HepG2 (cell line): ENCODE results near the gene GPC6. TPM values are rescaled to one million over a fixed set of nuclear protein-coding genes. Genes with fewer than 3 reads are reported as not detected.

Experiments used
- ARID5B ChIP-seq: IDR thresholded peaks from 2 replicates; pipeline ENCODE4 v1.4.0; 2020; ENCODE audit warnings: mild to moderate bottlenecking, missing genetic modification reagents
- BCL6 ChIP-seq: IDR thresholded peaks from 2 replicates; pipeline ENCODE4 v1.6.1; 2016; ENCODE audit warnings: missing genetic modification reagents, missing compliant biosample characterization
- CENPT ChIP-seq: sonication (generic); formaldehyde crosslinking; IDR thresholded peaks from 2 replicates; pipeline ENCODE4 v1.8.0; 2022; ENCODE audit warnings: low read depth, mild to moderate bottlenecking, moderate library complexity, missing genetic modification reagents
- DBP ChIP-seq: sonication (generic); formaldehyde crosslinking; IDR thresholded peaks from 2 replicates; pipeline ENCODE4 v1.4.0; 2020; ENCODE audit warnings: missing genetic modification reagents; ENCODE audit errors: not compliant biosample characterization
- ELF1 ChIP-seq: sonication (generic); formaldehyde crosslinking; IDR thresholded peaks from 2 replicates; pipeline ENCODE4 v1.4.0; 2020; ENCODE audit warnings: missing genetic modification reagents
- GABPB1 ChIP-seq: IDR thresholded peaks from 2 replicates; pipeline ENCODE4 v1.6.1; 2016; ENCODE audit warnings: mild to moderate bottlenecking, missing genetic modification reagents, moderate library complexity, missing compliant biosample characterization
- KAT2B ChIP-seq: fragments of 150-350 bp; IDR thresholded peaks from 2 replicates; pipeline ENCODE4 v1.6.1; 2014; ENCODE audit warnings: low read depth, low read length, borderline replicate concordance
- KMT2B ChIP-seq: IDR thresholded peaks from 2 replicates; pipeline ENCODE4 v1.6.1; 2016; ENCODE audit warnings: missing genetic modification reagents, missing compliant biosample characterization
- NCOA2 ChIP-seq: sonication (generic); formaldehyde crosslinking; IDR thresholded peaks from 2 replicates; pipeline ENCODE4 v1.8.0; 2022; ENCODE audit warnings: inconsistent platforms
- PAXIP1 ChIP-seq: sonication (generic); formaldehyde crosslinking; conservative IDR thresholded peaks from 2 replicates; pipeline ENCODE4 v1.4.0; 2020; ENCODE audit warnings: mild to moderate bottlenecking, missing genetic modification reagents, moderate library complexity
- SOX13 ChIP-seq, 3 experiments: fragments of 450-650 bp in 1 of 3; sonication (generic) in 1 of 3; formaldehyde crosslinking in 1 of 3; IDR thresholded peaks in 2 of 3; conservative IDR thresholded peaks in 1 of 3; 2 replicates each; pipeline versions ENCODE4 v1.5.0 to v1.6.1; 2016 to 2020; ENCODE audit warnings: antibody characterized with exemption in 1 of 3, mild to moderate bottlenecking in 1 of 3, missing compliant biosample characterization in 1 of 3, missing genetic modification reagents in 1 of 3, moderate library complexity in 1 of 3
- SOX6 ChIP-seq, 2 experiments: fragments of 450-650 bp in 1 of 2; sonication (generic) in 1 of 2; formaldehyde crosslinking in 1 of 2; IDR thresholded peaks; 2 replicates each; pipeline versions ENCODE4 v1.4.0 to v1.6.1; 2017 to 2020; ENCODE audit warnings: antibody characterized with exemption in 1 of 2, mild to moderate bottlenecking in 1 of 2, missing genetic modification reagents in 1 of 2
- ZBTB7A ChIP-seq: sonication (generic); formaldehyde crosslinking; IDR thresholded peaks from 2 replicates; pipeline ENCODE4 v1.8.0; 2022; ENCODE audit warnings: mild to moderate bottlenecking, missing genetic modification reagents
- ZNF619 ChIP-seq: sonication (generic); formaldehyde crosslinking; IDR thresholded peaks from 2 replicates; pipeline ENCODE4 v1.4.0; 2020; ENCODE audit warnings: mild to moderate bottlenecking, missing genetic modification reagents
- ZNF782 ChIP-seq: sonication (generic); formaldehyde crosslinking; IDR thresholded peaks from 2 replicates; pipeline ENCODE4 v1.4.0; 2020; ENCODE audit warnings: missing genetic modification reagents, mild to moderate bottlenecking, borderline replicate concordance
- ZXDC ChIP-seq: sonication (generic); formaldehyde crosslinking; IDR thresholded peaks from 2 replicates; pipeline ENCODE4 v1.5.0; 2020; ENCODE audit warnings: mild to moderate bottlenecking, missing genetic modification reagents
- polyA plus RNA-seq, 8 experiments: library from polyadenylated mRNA; depleted of rRNA in 3 of 8; stranded (reverse) in 7 of 8; unstranded in 1 of 8; fragments of >200 nt; fragmentation: Illumina TruSeq in 4 of 8; extraction: Trizol in 4 of 8; gene quantifications; 2 replicates each; pipeline versions ENCODE4 v1.2.1 to v1.2.3, GENCODE V29; 2011 to 2016; ENCODE audit warnings: low read depth in 4 of 8, missing spikeins in 1 of 8, mixed read lengths in 1 of 8; ENCODE audit not compliant: insufficient read depth in 1 of 8
- total RNA-seq, 5 experiments: library from RNA; depleted of rRNA; stranded (reverse); fragments of >200 nt; fragmentation: Illumina TruSeq; extraction: Trizol; gene quantifications; 2 replicates each; pipeline ENCODE4 v1.2.3, GENCODE V29; 2016; ENCODE audit warnings: low read depth in 1 of 5

Gene GPC6
- total and polyA plus RNA-seq, 2 of the 13 experiments (the other 11 are each of a cell fraction or from before 2014, with no cell fraction given) = 24.5 to 33.9 TPM

- TF ChIP-seq ARID5B (CRISPR knock-in tag) (peak; percentile 59), KMT2B (no peak), DBP (CRISPR knock-in tag) (no peak), ZNF782 (CRISPR knock-in tag) (no peak), ZNF619 (CRISPR knock-in tag) (no peak), ZBTB7A (CRISPR knock-in tag) (no peak), ELF1 (no peak), NCOA2 (CRISPR knock-in tag) (no peak), GABPB1 (CRISPR knock-in tag) (no peak), KAT2B (no peak), SOX13 (IDR thresholded peaks at IDR 0.05) (no peak), SOX13 (CRISPR knock-in tag; conservative IDR thresholded peaks at IDR 0.05 in 1 of 2, IDR thresholded peaks at IDR 0.05 in 1 of 2) (peak in 1 of 2 experiments; percentile 67; a peak in 2 of 4 replicates), ZXDC (CRISPR knock-in tag) (no peak), SOX6 (IDR thresholded peaks at IDR 0.05) (no peak), SOX6 (CRISPR knock-in tag; IDR thresholded peaks at IDR 0.05) (peak; percentile 56; the same call in 1 of the 2 replicates), BCL6 (no peak), PAXIP1 (CRISPR knock-in tag) (no peak), CENPT (CRISPR knock-in tag) (no peak)
These were observed 557.6 kb downstream of the GPC6 start (continued) for GRCh38 chr13:93784191-93784590.
